GM21381 (cell line): Measurements from ENCODE around the gene TNXB.
"Not testable (repeated sequence)": the region's sequence is repeated elsewhere in the genome, so short reads cannot be mapped to it uniquely, and the experiment has no call there.

ENCODE experiments used
- ATAC-seq: cut with Tn5 transposase; IDR thresholded peaks from one replicate; pipeline ENCODE4 v1.9.1; 2021; ENCODE audit warnings: mild to moderate bottlenecking, moderate library complexity; ENCODE audit not compliant: unreplicated experiment

The TNXB gene

GRCh38 chr6:32042276-32042675 is 66.9 kb downstream of the TNXB start:
- ATAC-seq, result not testable (repeated sequence)

GRCh38 chr6:32041385-32041784 is 67.8 kb downstream of the TNXB start:
- not testable (repeated sequence) for ATAC-seq

GRCh38 chr6:32041050-32041321 is 68.2 kb downstream of the TNXB start:
- ATAC-seq, result not testable (repeated sequence)

GRCh38 chr6:32040299-32041049 is 68.7 kb downstream of the TNXB start:
- not testable (repeated sequence) for ATAC-seq

GRCh38 chr6:32039321-32040274 is 69.5 kb downstream of the TNXB start:
- not testable (repeated sequence) for ATAC-seq

GRCh38 chr6:32038878-32039277 is 70.3 kb downstream of the TNXB start:
- not testable (repeated sequence) for ATAC-seq

GRCh38 chr6:32037598-32038524 is 71.3 kb downstream of the TNXB start, which contains the start of gene CYP21A2:
Gene CYP21A2, plus strand, starts transcription at chr6:32038415. Its CDS starts 8 bp downstream, at chr6:32038423.
- not testable (repeated sequence) for ATAC-seq

GRCh38 chr6:32037136-32037535 is 72.0 kb downstream of the TNXB start:
- not testable (repeated sequence) for ATAC-seq

- ATAC-seq, result not testable (repeated sequence)
Measured at GRCh38 chr6:32035283-32036013, 73.7 kb downstream of the TNXB start.

- not testable (repeated sequence) for ATAC-seq
Measured at GRCh38 chr6:32029553-32029952, 79.6 kb downstream of the TNXB start.

- ATAC-seq, result not testable (repeated sequence)
Measured at GRCh38 chr6:32028631-32029030, 80.5 kb downstream of the TNXB start.

- not testable (repeated sequence) for ATAC-seq
Measured at GRCh38 chr6:32022100-32022499, 87.0 kb downstream of the TNXB start.

- ATAC-seq, result not testable (repeated sequence)
Measured at GRCh38 chr6:32014547-32014946, 94.6 kb downstream of the TNXB start, which contains the start of gene C4B. Gene C4B, plus strand, starts transcription at chr6:32014795. Its CDS starts 51 bp downstream, at chr6:32014846.

GRCh38 chr6:32013738-32014137 is 95.4 kb downstream of the TNXB start:
- ATAC-seq, result not testable (repeated sequence)

- not testable (repeated sequence) for ATAC-seq
Measured at GRCh38 chr6:32012941-32013617, 96.1 kb downstream of the TNXB start.

- ATAC-seq, result not testable (repeated sequence)
Measured at GRCh38 chr6:32010856-32011530, 98.1 kb downstream of the TNXB start.

- not testable (repeated sequence) for ATAC-seq
Measured at GRCh38 chr6:32009537-32009936, 99.6 kb downstream of the TNXB start.

- not testable (repeated sequence) for ATAC-seq
Measured at GRCh38 chr6:32008616-32009015, 100.5 kb downstream of the TNXB start.

- ATAC-seq, result not testable (repeated sequence)
Measured at GRCh38 chr6:32008037-32008436, 101.1 kb downstream of the TNXB start.
